CD4-positive, alpha-beta T cell (primary cell): ENCODE results near the gene EPB41L3. TPM values are rescaled to one million over a fixed set of nuclear protein-coding genes. Genes with fewer than 3 reads are reported as not detected.

Source experiments
- ATAC-seq: fragments of 200-7000 bp; cut with Tn5 transposase; one replicate; pipeline ENCODE4 v1.10.0; 2022; ENCODE audit warnings: mild to moderate bottlenecking; ENCODE audit not compliant: poor library complexity
- CTCF ChIA-PET: fragments of 350-600 bp; sonication (Branson Sonifier 250); formaldehyde crosslinking; loops from one replicate; lab custom pipeline; 2021; ENCODE audit warnings: antibody characterized with exemption, inconsistent platforms; lab: Charles Lee
- POLR2A ChIA-PET: fragments of 350-600 bp; sonication (Branson Sonifier 250); formaldehyde crosslinking; loops from one replicate; lab custom pipeline; 2021; ENCODE audit warnings: antibody characterized with exemption, inconsistent platforms; lab: Charles Lee
- DNase-seq, 14 experiments: peaks; one replicate each; pipeline ENCODE4 v3.0.0-alpha.2; 2013 to 2020; ENCODE audit warnings: mixed read lengths in 2 of 14
- H3K27ac ChIP-seq, 2 donors: one replicate each; pipeline versions ENCODE4 v1.5.1 to v1.7.0; 2013; ENCODE audit warnings: low read length in 2 of 2, low read depth in 1 of 2, mild to moderate bottlenecking in 1 of 2
- H3K27me3 ChIP-seq, 2 experiments: 1 replicate in 1 of 2; 2 replicates in 1 of 2; pipeline versions ENCODE4 v1.6.1 to v1.7.0; 2013; ENCODE audit warnings: low read length in 2 of 2, control low read depth in 1 of 2, mild to moderate bottlenecking in 1 of 2, moderate library complexity in 1 of 2; ENCODE audit not compliant: insufficient read depth in 2 of 2, control insufficient read depth in 1 of 2
- H3K36me3 ChIP-seq: one replicate; pipeline ENCODE4 v1.6.1; 2013; ENCODE audit warnings: low read length, control low read depth; ENCODE audit not compliant: insufficient read depth
- H3K4me1 ChIP-seq: one replicate; pipeline ENCODE4 v1.6.1; 2013; ENCODE audit warnings: low read length, control low read depth; ENCODE audit not compliant: insufficient read depth
- H3K4me3 ChIP-seq: one replicate; pipeline ENCODE4 v1.5.1; 2013; ENCODE audit warnings: mild to moderate bottlenecking, low read length, moderate library complexity
- H3K9me3 ChIP-seq, 2 experiments: 1 replicate in 1 of 2; 2 replicates in 1 of 2; pipeline versions ENCODE4 v1.6.1 to v1.7.0; 2013; ENCODE audit warnings: low read length in 2 of 2, mild to moderate bottlenecking in 2 of 2, control low read depth in 1 of 2, moderate library complexity in 1 of 2; ENCODE audit not compliant: control insufficient read depth in 1 of 2, insufficient read depth in 1 of 2
- H3K27ac Mint-ChIP-seq: one replicate; pipeline ENCODE4 v1.8.0; 2020; ENCODE audit warnings: mixed read lengths
- H3K27me3 Mint-ChIP-seq: one replicate; pipeline ENCODE4 v1.8.0; 2021; ENCODE audit warnings: mixed read lengths
- H3K36me3 Mint-ChIP-seq: one replicate; pipeline ENCODE4 v1.8.0; 2021; ENCODE audit warnings: low read depth, mixed read lengths
- H3K4me1 Mint-ChIP-seq: one replicate; pipeline ENCODE4 v1.8.0; 2021; ENCODE audit warnings: low read depth, mixed read lengths
- H3K4me3 Mint-ChIP-seq: one replicate; pipeline ENCODE4 v1.8.0; 2020; ENCODE audit warnings: mild to moderate bottlenecking, mixed read lengths
- H3K9me3 Mint-ChIP-seq: one replicate; pipeline ENCODE4 v1.8.0; 2020; ENCODE audit warnings: mixed read lengths
- CTCF ChIP-seq: fragments of 200-600 bp; IDR thresholded peaks from one replicate; pipeline ENCODE4 v1.8.0; 2022; ENCODE audit warnings: antibody characterized with exemption, mild to moderate bottlenecking
- intact Hi-C, 2 experiments: fragments of 100-400 bp; cut with DNase I in 1 of 2; cut with micrococcal nuclease in 1 of 2; formaldehyde crosslinking; loops; one replicate each; pipeline versions ENCODE4 v1.15.1 to v1.9.0; 2023 to 2025; cut with DNase I, micrococcal nuclease
- total RNA-seq, 174 experiments: library from RNA in 2 of 174; stranded (reverse) in 2 of 174; gene quantifications; one replicate each; pipeline ENCODE4 v1.2.3 and lab custom pipeline; 2021 to 2026

EPB41L3 gene
- total RNA-seq, 2 experiments from 2014 or later, result 10.9 to 11.2 TPM

- Mint-ChIP-seq H3K9me3 (no peaks in the 10 kb centered on the region), H3K4me1 (peaks cover 19% of the 10 kb centered on the region), H3K27ac (no peak overlapping the region), H3K36me3 (no peaks in the 10 kb centered on the region), H3K4me3 (no peak overlapping the region), H3K27me3 (no peaks in the 10 kb centered on the region)
- no peaks in the 10 kb centered on the region for H3K9me3 ChIP-seq
- ATAC-seq (no peak), DNase-seq (peak in 2 of 14 experiments; percentile 40 to 51)
- POLR2A ChIA-PET, result no interaction called here
- no peaks in the 10 kb centered on the region for H3K36me3 ChIP-seq
- intact Hi-C loops, result loop anchor here in 1 of 2 experiments (10.0 kb wide), 1 partner anchor 431 kb away; the partner anchor contains the start of gene TMEM200C
- no peaks in the 10 kb centered on the region for H3K4me1 ChIP-seq
- TF ChIP-seq CTCF, result no peak
- no peak overlapping the region for H3K4me3 ChIP-seq
- H3K27ac ChIP-seq, result no peak overlapping the region
- no peaks in the 10 kb centered on the region for H3K27me3 ChIP-seq
- CTCF ChIA-PET, result no interaction called here
Measured at GRCh38 chr18:5463831-5464230, 80.0 kb downstream of the EPB41L3 start.

GRCh38 chr18:5463390-5463789 is 80.4 kb downstream of the EPB41L3 start:
- Mint-ChIP-seq H3K36me3 (no peaks in the 10 kb centered on the region), H3K9me3 (no peaks in the 10 kb centered on the region), H3K4me3 (no peak overlapping the region), H3K27ac (no peak overlapping the region), H3K27me3 (no peaks in the 10 kb centered on the region), H3K4me1 (peaks cover 22% of the 10 kb centered on the region)
- H3K27me3 ChIP-seq, result no peaks in the 10 kb centered on the region
- ATAC-seq, result no peak
- POLR2A ChIA-PET, result no interaction called here
- H3K9me3 ChIP-seq, result no peaks in the 10 kb centered on the region
- no peaks in the 10 kb centered on the region for H3K4me1 ChIP-seq
- DNase-seq, result peak in 2 of 14 experiments; percentile 33 to 37
- H3K36me3 ChIP-seq, result no peaks in the 10 kb centered on the region
- intact Hi-C loops, result loop anchor here in 1 of 2 experiments (10.0 kb wide), 1 partner anchor 431 kb away; the partner anchor contains the start of gene TMEM200C
- no peak overlapping the region for H3K27ac ChIP-seq
- no peak for TF ChIP-seq CTCF
- CTCF ChIA-PET, result no interaction called here
- H3K4me3 ChIP-seq, result no peak overlapping the region

DNA sequence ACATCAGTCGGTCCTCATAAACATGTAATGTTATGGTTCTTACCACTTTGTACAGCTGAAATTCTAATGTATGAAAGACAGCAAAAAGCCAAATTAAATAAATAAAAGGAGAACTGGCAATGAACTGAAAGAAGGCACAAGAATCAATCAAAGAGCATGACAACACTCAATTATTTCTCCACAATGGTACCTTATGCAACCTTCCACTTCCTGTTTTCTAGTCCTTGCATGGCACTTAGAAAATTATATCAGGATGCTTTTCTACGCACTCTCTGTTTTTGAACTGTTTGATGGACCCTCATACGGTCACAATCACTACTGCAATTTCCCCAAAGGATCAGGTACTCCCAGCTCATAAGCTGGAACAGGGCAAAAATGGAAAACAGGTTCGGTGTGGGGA is 81.6 kb downstream of the EPB41L3 start:
- ChIA-PET POLR2A (no interaction called here), CTCF (no interaction called here)
- Histone ChIP-seq H3K27ac (no peak overlapping the region), H3K36me3 (no peaks in the 10 kb centered on the region), H3K27me3 (no peaks in the 10 kb centered on the region), H3K9me3 (no peaks in the 10 kb centered on the region), H3K4me3 (no peak overlapping the region), H3K4me1 (peaks cover 3% of the 10 kb centered on the region)
- peak overlapping the region; percentile 2 for H3K27ac Mint-ChIP-seq
- intact Hi-C loops, result loop anchor here in 1 of 2 experiments (10.0 kb wide), 1 partner anchor 433 kb away; the partner anchor contains the start of gene TMEM200C
- no peaks in the 10 kb centered on the region for H3K9me3 Mint-ChIP-seq
- H3K36me3 Mint-ChIP-seq, result no peaks in the 10 kb centered on the region
- no peak for TF ChIP-seq CTCF
- H3K4me1 Mint-ChIP-seq, result peaks cover 34% of the 10 kb centered on the region
- no peak overlapping the region for H3K4me3 Mint-ChIP-seq
- DNase-seq (peak in 2 of 14 experiments; percentile 34 to 45), ATAC-seq (no peak)
- no peaks in the 10 kb centered on the region for H3K27me3 Mint-ChIP-seq
